WTC11 (cell line): ENCODE results near the gene WDFY4. TPM values are rescaled to one million over a fixed set of nuclear protein-coding genes. Genes with fewer than 3 reads are reported as not detected.

Experiments used
- ATAC-seq: fragments of 200-7000 bp; cut with Tn5 transposase; 2 replicates; pipeline ENCODE4 v1.10.0; 2021; ENCODE audit warnings: mild to moderate bottlenecking, moderate library complexity
- CTCF ChIA-PET: fragments of 300-600 bp; sonication (Branson Sonifier 250); formaldehyde crosslinking; loops from one replicate; lab custom pipeline; 2021; ENCODE audit warnings: antibody characterized with exemption; lab: Charles Lee
- POLR2A ChIA-PET: fragments of 350-600 bp; sonication (Branson Sonifier 250); formaldehyde crosslinking; loops from one replicate; lab custom pipeline; 2021; ENCODE audit warnings: antibody characterized with exemption; lab: Charles Lee
- DNase-seq: peaks from one replicate; pipeline ENCODE4 v3.0.0; 2021; ENCODE audit warnings: low spot score
- H3K27ac Mint-ChIP-seq: 2 replicates; pipeline ENCODE4 v1.8.0; 2021; ENCODE audit warnings: mixed read lengths
- H3K27me3 Mint-ChIP-seq: 2 replicates; pipeline ENCODE4 v1.8.0; 2021; ENCODE audit warnings: low read depth, mild to moderate bottlenecking, moderate library complexity, mixed read lengths
- H3K36me3 Mint-ChIP-seq: 2 replicates; pipeline ENCODE4 v1.8.0; 2021; ENCODE audit warnings: mixed read lengths
- H3K4me1 Mint-ChIP-seq: 2 replicates; pipeline ENCODE4 v1.8.0; 2022; ENCODE audit warnings: mixed read lengths
- H3K4me3 Mint-ChIP-seq: 2 replicates; pipeline ENCODE4 v1.8.0; 2021; ENCODE audit warnings: mild to moderate bottlenecking, moderate library complexity, mixed read lengths
- H3K9me3 Mint-ChIP-seq: 2 replicates; pipeline ENCODE4 v1.8.0; 2021; ENCODE audit warnings: mixed read lengths
- AFF4 ChIP-seq: sonication (generic); formaldehyde crosslinking; IDR thresholded peaks from 2 replicates; pipeline ENCODE4 v1.8.1; 2023; ENCODE audit warnings: mild to moderate bottlenecking, missing genetic modification reagents, borderline replicate concordance
- ATF1 ChIP-seq: sonication (generic); formaldehyde crosslinking; IDR thresholded peaks from 2 replicates; pipeline ENCODE4 v1.8.1; 2023; ENCODE audit warnings: mild to moderate bottlenecking, moderate library complexity, missing genetic modification reagents
- CREB1 ChIP-seq: sonication (generic); formaldehyde crosslinking; IDR thresholded peaks from 2 replicates; pipeline ENCODE4 v1.8.0; 2023; ENCODE audit warnings: mild to moderate bottlenecking, missing genetic modification reagents
- ESRRA ChIP-seq: sonication (generic); formaldehyde crosslinking; IDR thresholded peaks from 2 replicates; pipeline ENCODE4 v1.8.1; 2022; ENCODE audit warnings: mild to moderate bottlenecking, missing genetic modification reagents, borderline replicate concordance
- FOXK1 ChIP-seq: sonication (generic); formaldehyde crosslinking; IDR thresholded peaks from 2 replicates; pipeline ENCODE4 v1.8.0; 2022; ENCODE audit warnings: mild to moderate bottlenecking, moderate library complexity, missing genetic modification reagents
- FOXP1 ChIP-seq: sonication (generic); formaldehyde crosslinking; IDR thresholded peaks from 2 replicates; pipeline ENCODE4 v1.8.0; 2022; ENCODE audit warnings: missing genetic modification reagents, mild to moderate bottlenecking, moderate library complexity, borderline replicate concordance
- GABPB1 ChIP-seq: sonication (generic); formaldehyde crosslinking; IDR thresholded peaks from 2 replicates; pipeline ENCODE4 v1.8.1; 2023; ENCODE audit warnings: mild to moderate bottlenecking, missing genetic modification reagents
- HMGXB4 ChIP-seq: sonication (generic); formaldehyde crosslinking; IDR thresholded peaks from 2 replicates; pipeline ENCODE4 v1.8.1; 2023; ENCODE audit warnings: mild to moderate bottlenecking, moderate library complexity, missing genetic modification reagents
- OVOL2 ChIP-seq: fragments of 250-450 bp; sonication (Bioruptor Pico); IDR thresholded peaks from 2 replicates; pipeline ENCODE4 v1.9.0; 2021; ENCODE audit warnings: mild to moderate bottlenecking, borderline replicate concordance
- PRRX2 ChIP-seq: fragments of 250-450 bp; sonication (Bioruptor Pico); IDR thresholded peaks from 2 replicates; pipeline ENCODE4 v1.8.0; 2021; ENCODE audit warnings: mild to moderate bottlenecking
- RELA ChIP-seq: sonication (generic); formaldehyde crosslinking; IDR thresholded peaks from 2 replicates; pipeline ENCODE4 v1.8.1; 2022; ENCODE audit warnings: missing genetic modification reagents, mild to moderate bottlenecking, borderline replicate concordance
- TEAD4 ChIP-seq: sonication (generic); formaldehyde crosslinking; IDR thresholded peaks from 2 replicates; pipeline ENCODE4 v1.8.0; 2022; ENCODE audit warnings: mild to moderate bottlenecking, missing genetic modification reagents
- ZNF232 ChIP-seq: sonication (generic); formaldehyde crosslinking; IDR thresholded peaks from 2 replicates; pipeline ENCODE4 v1.8.0; 2022; ENCODE audit warnings: mild to moderate bottlenecking, missing genetic modification reagents
- ZNF423 ChIP-seq: fragments of 250-450 bp; sonication (Bioruptor Pico); IDR thresholded peaks from 2 replicates; pipeline ENCODE4 v2.1.2; 2022; ENCODE audit warnings: mild to moderate bottlenecking, moderate library complexity
- ZNF671 ChIP-seq: fragments of 250-450 bp; sonication (Bioruptor Pico); IDR thresholded peaks from 2 replicates; pipeline ENCODE4 v1.8.0; 2021; ENCODE audit warnings: mild to moderate bottlenecking
- total RNA-seq: library from RNA; stranded (reverse); gene quantifications from 3 replicates; pipeline ENCODE4 v1.2.3, GENCODE V29; 2021
- TF ChIP-seq, protein P1 (sequence below): fragments of 250-450 bp; sonication (Bioruptor Pico); IDR thresholded peaks from 2 replicates; pipeline ENCODE4 v1.9.0; 2021; ENCODE audit warnings: mild to moderate bottlenecking, borderline replicate concordance
- TF ChIP-seq, protein P2 (sequence below): sonication (generic); formaldehyde crosslinking; IDR thresholded peaks from 2 replicates; pipeline ENCODE4 v1.8.0; 2023; ENCODE audit warnings: missing genetic modification reagents
- TF ChIP-seq, protein P3 (sequence below): fragments of 250-450 bp; sonication (Bioruptor Pico); IDR thresholded peaks from 2 replicates; pipeline ENCODE4 v1.9.0; 2021; ENCODE audit warnings: mild to moderate bottlenecking
- TF ChIP-seq, protein P4 (sequence below): fragments of 250-450 bp; sonication (Bioruptor Pico); IDR thresholded peaks from 2 replicates; pipeline ENCODE4 v1.9.0; 2021; ENCODE audit warnings: moderate library complexity, mild to moderate bottlenecking, inconsistent platforms, borderline replicate concordance

WDFY4 gene
- total RNA-seq, 1 experiment from 2014 or later: 0.13 TPM

DNA sequence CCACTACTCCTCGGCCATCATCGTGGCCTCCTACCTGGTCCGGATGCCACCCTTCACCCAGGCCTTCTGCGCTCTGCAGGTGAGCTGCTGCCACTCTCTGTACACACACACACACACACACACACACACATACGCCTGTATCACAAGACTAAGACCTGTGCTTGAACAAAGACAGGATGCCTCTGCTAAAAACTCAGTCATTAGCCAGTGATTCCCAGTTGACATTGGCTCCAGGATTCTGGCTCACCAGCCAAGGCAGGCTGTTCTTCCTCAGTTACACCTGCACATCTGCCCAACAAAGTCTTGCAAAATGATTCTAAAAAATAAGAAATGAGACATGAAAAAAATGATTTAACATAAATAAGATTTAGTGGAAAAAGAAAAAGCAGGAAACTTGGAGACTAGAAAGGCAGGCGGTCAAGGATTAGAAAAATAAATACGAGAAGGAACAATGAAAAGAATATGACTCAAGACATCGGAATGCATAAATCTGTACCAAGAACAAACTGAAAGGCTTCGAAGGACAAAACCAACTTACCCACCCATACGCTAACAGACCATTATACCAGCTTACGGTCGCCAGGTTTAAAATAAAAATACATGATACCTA lies 262.3 kb downstream of the WDFY4 start:
- Mint-ChIP-seq H3K27me3 (no peaks in the 10 kb centered on the region), H3K27ac (no peak overlapping the region)
- POLR2A ChIA-PET: no interaction called here

GRCh38 chr10:48947690-48948469 lies 263.2 kb downstream of the WDFY4 start:
- H3K4me1 Mint-ChIP-seq: peaks cover 12% of the 10 kb centered on the region

More for the DNA sequence above, 262.3 kb downstream of the WDFY4 start:
- DNase-seq: no peak
- Mint-ChIP-seq H3K4me3 (no peak overlapping the region), H3K4me1 (peaks cover 12% of the 10 kb centered on the region), H3K36me3 (no peaks in the 10 kb centered on the region), H3K9me3 (no peaks in the 10 kb centered on the region)
- ATAC-seq: no peak
- TF ChIP-seq ATF1 (CRISPR knock-in tag) (no peak), ESRRA (no peak), OVOL2 (CRISPR knock-in tag) (no peak), RELA (CRISPR knock-in tag) (no peak), FOXP1 (CRISPR knock-in tag) (no peak), HMGXB4 (CRISPR knock-in tag) (no peak), PRRX2 (CRISPR knock-in tag) (no peak), ZNF232 (CRISPR knock-in tag) (no peak), FOXK1 (CRISPR knock-in tag) (no peak)
- TF ChIP-seq, protein P1, sequence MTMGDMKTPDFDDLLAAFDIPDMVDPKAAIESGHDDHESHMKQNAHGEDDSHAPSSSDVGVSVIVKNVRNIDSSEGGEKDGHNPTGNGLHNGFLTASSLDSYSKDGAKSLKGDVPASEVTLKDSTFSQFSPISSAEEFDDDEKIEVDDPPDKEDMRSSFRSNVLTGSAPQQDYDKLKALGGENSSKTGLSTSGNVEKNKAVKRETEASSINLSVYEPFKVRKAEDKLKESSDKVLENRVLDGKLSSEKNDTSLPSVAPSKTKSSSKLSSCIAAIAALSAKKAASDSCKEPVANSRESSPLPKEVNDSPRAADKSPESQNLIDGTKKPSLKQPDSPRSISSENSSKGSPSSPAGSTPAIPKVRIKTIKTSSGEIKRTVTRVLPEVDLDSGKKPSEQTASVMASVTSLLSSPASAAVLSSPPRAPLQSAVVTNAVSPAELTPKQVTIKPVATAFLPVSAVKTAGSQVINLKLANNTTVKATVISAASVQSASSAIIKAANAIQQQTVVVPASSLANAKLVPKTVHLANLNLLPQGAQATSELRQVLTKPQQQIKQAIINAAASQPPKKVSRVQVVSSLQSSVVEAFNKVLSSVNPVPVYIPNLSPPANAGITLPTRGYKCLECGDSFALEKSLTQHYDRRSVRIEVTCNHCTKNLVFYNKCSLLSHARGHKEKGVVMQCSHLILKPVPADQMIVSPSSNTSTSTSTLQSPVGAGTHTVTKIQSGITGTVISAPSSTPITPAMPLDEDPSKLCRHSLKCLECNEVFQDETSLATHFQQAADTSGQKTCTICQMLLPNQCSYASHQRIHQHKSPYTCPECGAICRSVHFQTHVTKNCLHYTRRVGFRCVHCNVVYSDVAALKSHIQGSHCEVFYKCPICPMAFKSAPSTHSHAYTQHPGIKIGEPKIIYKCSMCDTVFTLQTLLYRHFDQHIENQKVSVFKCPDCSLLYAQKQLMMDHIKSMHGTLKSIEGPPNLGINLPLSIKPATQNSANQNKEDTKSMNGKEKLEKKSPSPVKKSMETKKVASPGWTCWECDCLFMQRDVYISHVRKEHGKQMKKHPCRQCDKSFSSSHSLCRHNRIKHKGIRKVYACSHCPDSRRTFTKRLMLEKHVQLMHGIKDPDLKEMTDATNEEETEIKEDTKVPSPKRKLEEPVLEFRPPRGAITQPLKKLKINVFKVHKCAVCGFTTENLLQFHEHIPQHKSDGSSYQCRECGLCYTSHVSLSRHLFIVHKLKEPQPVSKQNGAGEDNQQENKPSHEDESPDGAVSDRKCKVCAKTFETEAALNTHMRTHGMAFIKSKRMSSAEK: no peak
- TF ChIP-seq, protein P2, sequence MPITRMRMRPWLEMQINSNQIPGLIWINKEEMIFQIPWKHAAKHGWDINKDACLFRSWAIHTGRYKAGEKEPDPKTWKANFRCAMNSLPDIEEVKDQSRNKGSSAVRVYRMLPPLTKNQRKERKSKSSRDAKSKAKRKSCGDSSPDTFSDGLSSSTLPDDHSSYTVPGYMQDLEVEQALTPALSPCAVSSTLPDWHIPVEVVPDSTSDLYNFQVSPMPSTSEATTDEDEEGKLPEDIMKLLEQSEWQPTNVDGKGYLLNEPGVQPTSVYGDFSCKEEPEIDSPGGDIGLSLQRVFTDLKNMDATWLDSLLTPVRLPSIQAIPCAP (CRISPR knock-in tag): no peak
- CTCF ChIA-PET: interaction anchor here (1.2 to 1.4 kb wide), 2 partner anchors 214 to 289 kb away, joined by 3 to 4 read pairs; no protein-coding TSS in a partner anchor

GRCh38 chr10:48948470-48949037 lies 263.9 kb downstream of the WDFY4 start:
- Mint-ChIP-seq H3K4me1 (peaks cover 12% of the 10 kb centered on the region), H3K27ac (no peak overlapping the region), H3K36me3 (no peaks in the 10 kb centered on the region), H3K4me3 (no peak overlapping the region), H3K27me3 (no peaks in the 10 kb centered on the region), H3K9me3 (no peaks in the 10 kb centered on the region)
- DNase-seq: no peak
- ATAC-seq: no peak
- ChIA-PET CTCF (interaction anchor here (1.0 to 1.4 kb wide), 3 partner anchors 213 to 292 kb away, joined by 3 to 4 read pairs (median 3); no protein-coding TSS in a partner anchor), POLR2A (no interaction called here)
- no peak for TF ChIP-seq AFF4 (CRISPR knock-in tag)
- TF ChIP-seq, protein P3, sequence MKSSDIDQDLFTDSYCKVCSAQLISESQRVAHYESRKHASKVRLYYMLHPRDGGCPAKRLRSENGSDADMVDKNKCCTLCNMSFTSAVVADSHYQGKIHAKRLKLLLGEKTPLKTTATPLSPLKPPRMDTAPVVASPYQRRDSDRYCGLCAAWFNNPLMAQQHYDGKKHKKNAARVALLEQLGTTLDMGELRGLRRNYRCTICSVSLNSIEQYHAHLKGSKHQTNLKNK: no peak
- no peak for TF ChIP-seq RELA (CRISPR knock-in tag)
- TF ChIP-seq, protein P4, sequence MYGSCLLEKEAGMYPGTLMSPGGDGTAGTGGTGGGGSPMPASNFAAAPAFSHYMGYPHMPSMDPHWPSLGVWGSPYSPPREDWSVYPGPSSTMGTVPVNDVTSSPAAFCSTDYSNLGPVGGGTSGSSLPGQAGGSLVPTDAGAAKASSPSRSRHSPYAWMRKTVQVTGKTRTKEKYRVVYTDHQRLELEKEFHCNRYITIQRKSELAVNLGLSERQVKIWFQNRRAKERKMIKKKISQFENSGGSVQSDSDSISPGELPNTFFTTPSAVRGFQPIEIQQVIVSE (CRISPR knock-in tag): no peak
- TF ChIP-seq ZNF423: no peak
- no peak for TF ChIP-seq CREB1
- no peak for TF ChIP-seq TEAD4 (CRISPR knock-in tag)
- no peak for TF ChIP-seq ZNF671

More at GRCh38 chr10:48947690-48948469, 263.2 kb downstream of the WDFY4 start:
- DNase-seq: no peak
- H3K27ac Mint-ChIP-seq: no peak overlapping the region
- ATAC-seq: no peak
- no peaks in the 10 kb centered on the region for H3K9me3 Mint-ChIP-seq
- no peaks in the 10 kb centered on the region for H3K27me3 Mint-ChIP-seq
- no peak for TF ChIP-seq GABPB1 (CRISPR knock-in tag)
- no peak overlapping the region for H3K4me3 Mint-ChIP-seq
- POLR2A ChIA-PET: no interaction called here
- H3K36me3 Mint-ChIP-seq: no peaks in the 10 kb centered on the region
- CTCF ChIA-PET: interaction anchor here (1.0 to 1.4 kb wide), 3 partner anchors 214 to 291 kb away, joined by 3 to 4 read pairs (median 3); no protein-coding TSS in a partner anchor
